Left forelimb (tissue), 1 donor: Measurements from ENCODE around the gene WSCD2.

Source experiments
- DNase-seq: peaks from one replicate; pipeline ENCODE4 v3.0.0-alpha.2; 2018; ENCODE audit warnings: low spot score

WSCD2 gene

GRCh38 chr12:108235197-108235984, 106.3 kb downstream of the WSCD2 start:
- DNase-seq = no peak

DNA sequence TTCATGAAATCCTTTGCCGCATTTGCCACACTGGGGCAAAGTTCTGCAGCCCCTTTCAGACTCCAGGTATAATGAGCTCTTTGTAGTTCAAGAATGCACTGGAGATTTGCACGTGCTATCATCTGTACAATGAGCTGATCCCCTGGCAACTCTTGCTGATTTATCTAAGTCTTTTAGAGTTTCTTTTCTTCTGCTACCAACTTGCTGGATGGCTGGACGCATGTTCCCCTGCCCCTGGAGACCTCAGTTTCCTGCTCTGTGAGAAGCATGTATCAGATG, 106.8 kb downstream of the WSCD2 start:
- DNase-seq = no peak

DNA sequence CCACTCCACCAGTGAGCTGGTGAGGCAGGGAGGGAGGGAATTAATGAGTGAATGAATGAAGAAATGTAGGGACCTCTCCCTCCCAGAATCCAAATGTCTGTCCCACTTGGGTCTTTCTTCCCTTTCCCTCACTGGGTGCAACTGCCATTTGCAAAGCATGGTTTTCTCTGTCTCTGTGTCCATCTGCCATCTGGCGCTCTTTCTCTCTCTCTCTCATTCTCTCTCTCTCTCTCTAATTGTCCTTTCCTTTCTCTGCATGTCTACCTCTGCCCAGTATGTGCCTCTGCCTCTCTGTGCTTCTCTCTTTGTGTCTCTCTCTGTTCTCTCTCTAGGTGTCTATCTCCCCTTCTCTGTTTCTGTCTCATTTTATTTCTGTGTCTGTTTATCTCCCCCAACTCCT, 107.3 kb downstream of the WSCD2 start:
- no peak for DNase-seq

GRCh38 chr12:108237272-108237671, 108.2 kb downstream of the WSCD2 start:
- DNase-seq = no peak

GRCh38 chr12:108238474-108238873, 109.4 kb downstream of the WSCD2 start:
- no peak for DNase-seq

DNA sequence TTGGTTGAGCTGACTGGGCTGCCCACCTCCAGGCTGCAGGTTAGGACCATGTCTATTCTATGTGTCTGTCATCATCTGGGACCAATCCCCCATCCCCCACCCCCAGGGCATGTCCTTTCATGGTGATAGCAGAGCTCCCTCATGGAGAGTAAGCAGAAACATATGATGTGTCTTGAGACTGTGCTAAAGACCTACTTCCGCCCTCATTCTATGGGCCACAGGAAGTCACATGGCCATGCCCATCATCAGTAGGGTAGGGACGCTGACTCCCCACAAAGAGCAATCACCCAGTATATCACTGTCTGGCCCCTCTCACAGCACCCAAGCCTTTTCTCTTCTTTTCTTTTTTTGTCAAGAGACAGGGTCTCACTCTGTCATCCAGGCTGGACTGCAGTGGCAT, 110.3 kb downstream of the WSCD2 start:
- no peak for DNase-seq

GRCh38 chr12:108240027-108240785, 111.1 kb downstream of the WSCD2 start:
- DNase-seq = no peak

DNA sequence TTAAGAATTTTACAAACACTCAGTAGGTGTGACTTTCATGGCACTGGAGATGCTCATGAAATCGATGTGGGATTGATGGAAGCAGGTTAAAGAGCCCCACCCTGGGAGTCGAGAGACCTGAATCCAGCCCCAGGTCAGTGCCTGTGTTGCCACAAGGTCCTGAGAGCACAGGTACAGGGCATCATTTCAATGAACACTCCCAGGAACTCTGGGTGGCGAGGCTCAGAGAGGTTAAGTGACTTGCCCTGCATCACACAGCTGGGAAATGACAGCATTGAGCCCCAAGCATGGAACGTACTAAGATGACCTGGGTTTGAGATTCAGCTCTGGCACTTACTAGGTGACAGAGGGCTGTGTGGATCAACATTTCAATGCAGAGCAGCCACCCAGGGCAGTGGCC, 111.8 kb downstream of the WSCD2 start:
- DNase-seq = no peak

GRCh38 chr12:108241986-108242703, 113.1 kb downstream of the WSCD2 start:
- DNase-seq = no peak

- no peak for DNase-seq
Observed at GRCh38 chr12:108247130-108247529, 118.0 kb downstream of the WSCD2 start.

DNA sequence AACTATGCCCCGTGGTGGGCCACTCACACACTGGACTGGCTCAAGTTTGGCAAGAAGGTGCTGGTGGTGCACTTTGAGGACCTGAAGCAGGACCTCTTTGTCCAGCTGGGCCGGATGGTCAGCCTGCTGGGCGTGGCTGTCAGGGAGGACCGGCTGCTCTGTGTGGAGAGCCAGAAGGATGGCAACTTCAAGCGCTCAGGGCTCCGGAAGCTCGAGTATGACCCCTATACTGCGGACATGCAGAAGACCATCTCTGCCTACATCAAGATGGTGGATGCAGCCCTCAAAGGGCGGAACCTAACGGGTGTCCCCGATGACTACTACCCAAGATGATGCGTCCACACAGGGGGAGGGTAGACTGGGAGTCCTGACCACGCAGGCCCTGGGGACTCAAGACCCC, 118.9 kb downstream of the WSCD2 start:
- no peak for DNase-seq

DNA sequence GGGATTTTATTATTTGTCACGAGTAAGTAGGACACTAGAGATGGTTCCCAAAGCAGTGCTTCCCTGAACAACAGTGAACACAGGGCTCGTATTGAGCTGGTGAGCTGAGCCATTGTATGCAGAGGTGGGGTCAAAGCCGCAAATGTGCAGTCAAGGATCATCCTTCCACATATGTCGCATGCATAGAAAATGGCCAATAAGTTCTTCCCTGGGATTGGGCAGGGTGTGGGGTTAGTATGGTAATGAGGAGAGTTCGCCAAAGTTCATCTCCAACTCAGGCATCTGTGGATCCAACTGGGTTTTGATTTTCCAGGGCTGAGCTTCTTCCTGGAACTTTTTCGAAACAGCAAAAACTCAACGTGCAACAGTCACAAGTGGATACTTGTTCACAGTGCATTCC, 123.4 kb downstream of the WSCD2 start:
- DNase-seq = no peak

- no peak for DNase-seq
Observed at GRCh38 chr12:108253540-108253939, 124.5 kb downstream of the WSCD2 start.

GRCh38 chr12:108254030-108254429, 124.9 kb downstream of the WSCD2 start:
- no peak for DNase-seq

DNA sequence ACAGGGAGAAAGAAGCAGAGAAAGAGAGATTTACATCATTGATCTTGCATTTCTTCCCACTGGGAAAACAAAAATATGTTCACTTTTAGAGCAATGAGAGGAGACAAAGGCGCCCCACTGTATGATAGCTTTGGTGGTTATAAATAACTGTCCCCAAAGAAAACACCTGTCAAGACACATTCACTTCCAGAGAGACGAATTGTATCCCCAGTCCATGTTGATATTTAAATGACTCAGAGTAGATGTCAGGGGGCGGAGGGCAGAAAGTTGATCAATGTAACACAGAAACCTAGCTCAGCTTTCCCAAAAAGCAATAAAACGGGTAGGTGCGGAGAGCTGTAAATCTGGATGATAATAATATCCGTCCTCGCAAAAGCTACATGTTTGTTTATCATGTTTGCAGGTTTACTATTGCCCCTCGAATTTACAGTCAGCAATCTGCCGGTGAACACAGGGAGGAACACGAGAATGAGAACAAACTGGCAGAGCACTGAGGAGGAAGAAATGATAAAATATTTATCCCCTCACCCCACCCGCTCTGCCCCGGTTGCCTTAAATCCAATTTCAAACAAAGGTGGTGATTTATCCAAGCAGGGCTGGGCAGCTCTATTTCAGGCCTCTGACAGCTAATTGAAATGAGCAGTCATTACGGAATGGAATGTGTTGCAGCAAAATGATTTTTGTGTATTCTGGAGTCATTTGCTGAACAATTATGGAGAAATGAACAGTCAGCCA, 125.6 kb downstream of the WSCD2 start:
- no peak for DNase-seq

DNA sequence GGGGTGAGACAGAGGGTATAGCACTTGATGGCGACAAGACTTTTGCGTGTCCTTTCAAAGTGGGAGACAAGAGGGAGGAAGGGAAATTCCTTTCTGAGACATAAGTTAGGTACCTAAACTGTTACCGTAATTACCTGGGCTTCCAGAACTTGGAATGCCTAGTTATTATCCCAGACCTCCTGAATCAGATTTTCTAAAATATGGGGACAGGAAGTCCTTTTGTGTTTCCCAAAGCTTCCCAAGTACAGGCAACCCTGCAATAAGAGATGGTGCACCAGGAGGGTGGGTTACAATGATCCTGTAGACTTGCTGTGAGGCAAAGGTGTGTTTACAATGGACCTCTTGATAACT, 126.1 kb downstream of the WSCD2 start:
- DNase-seq = no peak

GRCh38 chr12:108257004-108257403, 127.9 kb downstream of the WSCD2 start:
- DNase-seq = no peak

GRCh38 chr12:108257610-108258106, 128.6 kb downstream of the WSCD2 start:
- no peak for DNase-seq

DNA sequence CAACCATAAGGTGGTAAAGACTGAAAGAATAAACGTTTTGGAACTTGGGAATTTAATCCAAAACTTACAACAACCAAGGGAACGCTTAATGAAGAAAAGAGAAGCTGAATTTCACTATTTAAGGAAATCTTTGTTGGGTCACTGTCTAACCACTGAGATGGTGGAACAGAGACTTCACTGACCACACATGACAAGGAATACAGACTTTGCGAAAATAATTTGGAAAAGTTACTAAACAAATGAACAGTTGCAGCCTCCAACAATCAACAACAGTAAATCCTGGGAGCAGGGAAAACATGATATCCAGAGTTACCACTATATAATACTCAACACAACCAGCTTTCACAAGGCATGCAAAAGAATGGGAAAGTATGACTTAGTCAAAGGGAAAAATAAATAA, 131.0 kb downstream of the WSCD2 start:
- no peak for DNase-seq

- no peak for DNase-seq
Observed at GRCh38 chr12:108260969-108261368, 131.9 kb downstream of the WSCD2 start.

- no peak for DNase-seq
Observed at GRCh38 chr12:108265505-108265904, 136.4 kb downstream of the WSCD2 start.

DNA sequence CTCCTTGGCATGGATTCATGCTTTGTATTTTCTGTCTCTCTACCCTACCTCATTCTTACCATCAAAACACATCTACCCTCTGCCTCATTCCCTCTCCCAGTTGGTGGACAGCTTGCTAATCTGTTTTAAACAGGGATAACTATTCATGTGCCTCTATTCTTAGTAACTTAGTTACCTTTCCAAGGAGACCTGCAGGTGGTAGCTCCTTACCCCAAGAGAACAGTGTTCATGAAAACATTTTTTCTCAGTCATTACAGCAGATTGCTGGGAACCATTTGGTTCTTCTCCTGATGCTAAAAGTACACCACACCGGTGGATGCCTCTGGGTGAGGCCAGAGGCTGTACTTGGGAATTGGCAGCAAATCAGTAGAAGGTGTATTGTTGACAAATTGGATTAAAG, 137.0 kb downstream of the WSCD2 start:
- DNase-seq = no peak
